ENCODE measurements around the gene FAM219B. TPM values are rescaled to one million over a fixed set of nuclear protein-coding genes. Genes with fewer than 3 reads are reported as not detected.

Gene FAM219B
- total and polyA plus RNA-seq, 2 donors (not counting 1 experiment from before 2014, with no cell fraction given), result 80.2 to 109 TPM

DNA sequence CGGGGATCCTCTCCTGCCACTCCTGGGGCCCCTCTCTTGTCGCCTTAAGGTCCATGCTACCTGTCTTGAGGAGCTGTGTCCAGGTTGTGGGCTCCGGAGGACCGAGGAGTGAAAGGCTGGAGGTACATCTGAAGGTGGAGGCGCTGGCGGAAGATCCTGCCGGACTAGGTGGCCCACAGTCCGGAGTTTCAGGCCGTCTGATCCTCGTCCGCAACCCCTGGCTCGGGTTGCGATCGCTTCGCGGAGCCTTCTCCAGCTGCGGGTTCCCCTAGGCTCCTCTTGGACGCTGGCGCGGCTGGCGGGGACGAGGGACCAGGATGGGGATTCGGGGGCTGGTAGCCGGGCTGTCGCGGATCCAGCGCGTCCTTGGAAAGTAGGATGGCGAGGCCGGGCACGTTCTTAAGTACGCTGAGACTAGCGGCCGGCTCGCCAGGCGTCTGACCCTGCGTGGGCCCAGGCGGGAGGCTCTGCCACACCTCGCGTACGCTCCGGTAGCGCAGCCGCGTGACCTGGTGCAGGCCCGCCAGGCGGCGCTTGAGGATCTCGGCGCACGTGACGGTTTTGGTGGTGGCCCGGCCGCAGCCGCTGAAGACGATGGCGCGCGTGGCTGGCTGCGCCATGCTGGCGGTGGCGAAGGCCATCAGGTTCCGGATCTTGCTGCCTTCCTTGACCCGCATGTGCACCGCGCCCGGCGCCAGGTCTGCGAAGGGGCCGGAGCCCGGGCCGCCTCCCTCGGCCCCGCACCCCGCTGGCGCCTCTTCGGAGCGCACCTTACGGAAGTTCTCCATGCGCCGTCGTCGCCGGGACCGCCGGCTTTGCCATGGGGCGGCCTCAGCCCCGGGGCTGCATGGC, 49.4 kb upstream of the FAM219B start:
- H3K4me3 ChIP-seq (ENCODE audit: control extremely low read depth in 1 of 5, extremely low read depth in 1 of 5, insufficient read depth in 1 of 5, low read depth in 2 of 5, low read length in 4 of 5), result peak overlapping the region in 4 of 5 experiments; percentile 21 to 80 (median 56)
- CTCF ChIA-PET, result interaction anchor here (1.0 to 3.5 kb wide), 9 partner anchors 67 to 324 kb away, joined by 3 to 19 read pairs (median 8); partner anchors contain the start of gene PPCDC
- H3K27me3 Mint-ChIP-seq, result peaks cover 36% of the 10 kb centered on the region
- no peaks in the 10 kb centered on the region for H3K9me3 Mint-ChIP-seq (ENCODE audit: insufficient read depth)
- DNase-seq (peak; percentile 85), ATAC-seq (ENCODE audit: low read depth) (peak; percentile 58)
- TF ChIP-seq EZH2 (IDR thresholded peaks at IDR 0.05; ENCODE audit: borderline replicate concordance, insufficient read depth, low read depth, low read length, poor library complexity, severe bottlenecking), result no peak
- TF ChIP-seq, protein P1, sequence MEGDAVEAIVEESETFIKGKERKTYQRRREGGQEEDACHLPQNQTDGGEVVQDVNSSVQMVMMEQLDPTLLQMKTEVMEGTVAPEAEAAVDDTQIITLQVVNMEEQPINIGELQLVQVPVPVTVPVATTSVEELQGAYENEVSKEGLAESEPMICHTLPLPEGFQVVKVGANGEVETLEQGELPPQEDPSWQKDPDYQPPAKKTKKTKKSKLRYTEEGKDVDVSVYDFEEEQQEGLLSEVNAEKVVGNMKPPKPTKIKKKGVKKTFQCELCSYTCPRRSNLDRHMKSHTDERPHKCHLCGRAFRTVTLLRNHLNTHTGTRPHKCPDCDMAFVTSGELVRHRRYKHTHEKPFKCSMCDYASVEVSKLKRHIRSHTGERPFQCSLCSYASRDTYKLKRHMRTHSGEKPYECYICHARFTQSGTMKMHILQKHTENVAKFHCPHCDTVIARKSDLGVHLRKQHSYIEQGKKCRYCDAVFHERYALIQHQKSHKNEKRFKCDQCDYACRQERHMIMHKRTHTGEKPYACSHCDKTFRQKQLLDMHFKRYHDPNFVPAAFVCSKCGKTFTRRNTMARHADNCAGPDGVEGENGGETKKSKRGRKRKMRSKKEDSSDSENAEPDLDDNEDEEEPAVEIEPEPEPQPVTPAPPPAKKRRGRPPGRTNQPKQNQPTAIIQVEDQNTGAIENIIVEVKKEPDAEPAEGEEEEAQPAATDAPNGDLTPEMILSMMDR (IDR thresholded peaks at IDR 0.05), result peak; percentile 54
- intact Hi-C loops (cut with micrococcal nuclease), result loop anchor here (1.0 to 5.0 kb wide), 5 partner anchors 18 to 584 kb away; partner anchors contain the start of genes COX5A and PPCDC
- H3K27ac Mint-ChIP-seq, result no peak overlapping the region
- peaks cover 30% of the 10 kb centered on the region for H3K4me1 Mint-ChIP-seq
- H4K20me1 ChIP-seq (ENCODE audit: control insufficient read depth, insufficient read depth, low read length, poor library complexity, severe bottlenecking), result peaks cover 21% of the 10 kb centered on the region
- POLR2A ChIA-PET, result no interaction called here
- no peaks in the 10 kb centered on the region for H3K36me3 ChIP-seq (replicated peaks in 1 of 2; ENCODE audit: control extremely low read depth in 1 of 2, control insufficient read depth in 1 of 2, extremely low read depth in 1 of 2, insufficient read depth in 2 of 2, low read length in 1 of 2)
- peak overlapping the region; percentile 99 for H3K4me2 ChIP-seq (replicated peaks; ENCODE audit: low read depth, low read length, poor library complexity, severe bottlenecking)
- peak overlapping the region; percentile 87 for H2AFZ ChIP-seq (ENCODE audit: insufficient read depth, low read depth, low read length, poor library complexity, severe bottlenecking)
- peaks cover 38 to 40% of the 10 kb centered on the region in 2 donors for H3K4me1 ChIP-seq (ENCODE audit: control insufficient read depth in 2 of 2, insufficient read depth in 2 of 2, low read length in 2 of 2)
- peak overlapping the region; percentile 73 for H3K9ac ChIP-seq (ENCODE audit: low read length)
- peaks cover 0 to 26% (median 0%) of the 10 kb centered on the region in 3 donors for H3K9me3 ChIP-seq (ENCODE audit: control extremely low read depth in 1 of 3, control insufficient read depth in 2 of 3, insufficient read depth in 1 of 3, low read length in 2 of 3)
- H3K79me2 ChIP-seq (ENCODE audit: control insufficient read depth, insufficient read depth, low read length), result no peaks in the 10 kb centered on the region
- no peak overlapping the region for H3K27ac ChIP-seq (ENCODE audit: low read length in 2 of 2)
- peak overlapping the region; percentile 85 for H3K4me3 Mint-ChIP-seq
- H3K27me3 ChIP-seq (replicated peaks in 1 of 4; ENCODE audit: control extremely low read depth in 1 of 4, control insufficient read depth in 3 of 4, insufficient read depth in 4 of 4, low read length in 3 of 4), result peaks cover 0 to 66% (median 36%) of the 10 kb centered on the region in 4 experiments
- WGBS (ENCODE audit: insufficient coverage), result 25% methylated on average over 88 of the region's 88 CpGs

DNA sequence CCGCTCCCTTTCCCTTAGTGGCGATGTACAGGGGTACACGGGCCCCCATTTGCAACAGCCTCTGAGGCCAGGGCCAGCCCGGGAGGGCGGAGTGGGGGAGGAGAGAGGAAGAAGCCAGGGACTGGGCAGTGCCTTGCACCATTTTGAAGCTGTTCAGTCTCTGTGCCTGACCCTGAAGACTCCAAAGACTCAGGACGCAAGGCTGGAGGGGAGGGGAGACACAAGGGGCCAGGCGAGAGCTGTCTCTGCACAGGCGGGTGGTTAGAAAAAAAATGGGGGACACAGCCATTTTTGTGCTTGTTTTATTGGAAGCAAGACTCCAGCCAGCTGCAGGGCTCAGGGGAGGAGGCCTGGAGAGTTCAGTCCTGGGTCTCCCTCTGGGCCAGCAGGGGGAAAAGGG, 48.4 kb upstream of the FAM219B start:
- H3K4me2 ChIP-seq (replicated peaks; ENCODE audit: low read depth, low read length, poor library complexity, severe bottlenecking), result no peak overlapping the region
- no peak overlapping the region for H2AFZ ChIP-seq (ENCODE audit: insufficient read depth, low read depth, low read length, poor library complexity, severe bottlenecking)
- no peak for TF ChIP-seq EZH2 (IDR thresholded peaks at IDR 0.05; ENCODE audit: borderline replicate concordance, insufficient read depth, low read depth, low read length, poor library complexity, severe bottlenecking)
- TF ChIP-seq, protein P1 (IDR thresholded peaks at IDR 0.05), result no peak
- peaks cover 26% of the 10 kb centered on the region for H4K20me1 ChIP-seq (ENCODE audit: control insufficient read depth, insufficient read depth, low read length, poor library complexity, severe bottlenecking)
- DNase-seq, result no peak
- ChIA-PET CTCF (interaction anchor here (0.9 to 3.5 kb wide), 6 partner anchors 54 to 320 kb away, joined by 3 to 19 read pairs (median 3); partner anchors contain the start of gene PPCDC), POLR2A (no interaction called here)
- no peak for ATAC-seq (ENCODE audit: low read depth)
- peaks cover 38 to 43% of the 10 kb centered on the region in 2 donors for H3K4me1 ChIP-seq (ENCODE audit: control insufficient read depth in 2 of 2, insufficient read depth in 2 of 2, low read length in 2 of 2)
- H3K79me2 ChIP-seq (ENCODE audit: control insufficient read depth, insufficient read depth, low read length), result no peaks in the 10 kb centered on the region
- peaks cover 0 to 65% (median 31%) of the 10 kb centered on the region in 4 experiments for H3K27me3 ChIP-seq (replicated peaks in 1 of 4; ENCODE audit: control extremely low read depth in 1 of 4, control insufficient read depth in 3 of 4, insufficient read depth in 4 of 4, low read length in 3 of 4)
- Mint-ChIP-seq H3K4me3 (peak overlapping the region; percentile 61), H3K4me1 (peaks cover 33% of the 10 kb centered on the region), H3K9me3 (ENCODE audit: insufficient read depth) (no peaks in the 10 kb centered on the region), H3K27ac (no peak overlapping the region), H3K27me3 (peaks cover 29% of the 10 kb centered on the region)
- H3K27ac ChIP-seq (ENCODE audit: low read length in 2 of 2), result no peak overlapping the region
- H3K9ac ChIP-seq (ENCODE audit: low read length), result no peak overlapping the region
- H3K4me3 ChIP-seq (ENCODE audit: control extremely low read depth in 1 of 5, extremely low read depth in 1 of 5, insufficient read depth in 1 of 5, low read depth in 2 of 5, low read length in 4 of 5), result no peak overlapping the region
- H3K36me3 ChIP-seq (replicated peaks in 1 of 2; ENCODE audit: control extremely low read depth in 1 of 2, control insufficient read depth in 1 of 2, extremely low read depth in 1 of 2, insufficient read depth in 2 of 2, low read length in 1 of 2), result no peaks in the 10 kb centered on the region
- intact Hi-C loops (cut with micrococcal nuclease), result loop anchor here (5.0 kb wide), 1 partner anchor 583 kb away; no protein-coding TSS in a partner anchor
- 96% methylated on average over 5 of the region's 8 CpGs for WGBS (ENCODE audit: insufficient coverage)
- H3K9me3 ChIP-seq (ENCODE audit: control extremely low read depth in 1 of 3, control insufficient read depth in 2 of 3, insufficient read depth in 1 of 3, low read length in 2 of 3), result peaks cover 0 to 26% (median 0%) of the 10 kb centered on the region in 3 donors

All from B cell (primary cell).